Large intestine (tissue), 3 donors: Measurements from ENCODE around the gene L2HGDH. TPM values are rescaled to one million over a fixed set of nuclear protein-coding genes. Genes with fewer than 3 reads are reported as not detected.

Experiments used
- DNase-seq, 2 donors: peaks; one replicate each; pipeline versions ENCODE4 v3.0.0 to v3.0.0-alpha.2; 2013
- H3K27ac ChIP-seq: one replicate; pipeline ENCODE4 v1.5.1; 2013; ENCODE audit warnings: low read length
- H3K27me3 ChIP-seq: 2 replicates; pipeline ENCODE4 v1.6.1; 2013; ENCODE audit warnings: low read length; ENCODE audit not compliant: control insufficient read depth, insufficient read depth
- H3K36me3 ChIP-seq: 2 replicates; pipeline ENCODE4 v1.6.1; 2013; ENCODE audit warnings: low read length; ENCODE audit not compliant: control insufficient read depth, insufficient read depth
- H3K4me1 ChIP-seq: one replicate; pipeline ENCODE4 v1.6.1; 2013; ENCODE audit warnings: low read length; ENCODE audit not compliant: control insufficient read depth, insufficient read depth
- H3K4me3 ChIP-seq: one replicate; pipeline ENCODE4 v1.5.1; 2013; ENCODE audit warnings: low read length
- H3K9me3 ChIP-seq: one replicate; pipeline ENCODE4 v1.6.1; 2013; ENCODE audit warnings: mild to moderate bottlenecking, low read depth, low read length, moderate library complexity; ENCODE audit not compliant: control insufficient read depth
- WGBS: methylation state at CpG from one replicate; pipeline ENCODE4 v1.1.5; 2013; ENCODE audit warnings: low lambda C conversion rate; ENCODE audit not compliant: insufficient coverage; 5-methylcytosine and 5-hydroxymethylcytosine counted together
- polyA plus RNA-seq: library from polyadenylated mRNA; unstranded; fragments of 120-200 nt; gene quantifications from one replicate; pipeline ENCODE4 v1.2.1, GENCODE V29; 2013

Gene L2HGDH
- polyA plus RNA-seq, 1 donor: 8.6 TPM

GRCh38 chr14:50352584-50352983, 40.6 kb upstream of the L2HGDH start:
- 100% methylated on average over 1 of the region's 4 CpGs for WGBS
- DNase-seq: no peak
- no peaks in the 10 kb centered on the region for H3K36me3 ChIP-seq
- H3K4me3 ChIP-seq: no peak overlapping the region
- no peaks in the 10 kb centered on the region for H3K27me3 ChIP-seq
- no peaks in the 10 kb centered on the region for H3K9me3 ChIP-seq
- H3K4me1 ChIP-seq: no peaks in the 10 kb centered on the region
- H3K27ac ChIP-seq: no peak overlapping the region

DNA sequence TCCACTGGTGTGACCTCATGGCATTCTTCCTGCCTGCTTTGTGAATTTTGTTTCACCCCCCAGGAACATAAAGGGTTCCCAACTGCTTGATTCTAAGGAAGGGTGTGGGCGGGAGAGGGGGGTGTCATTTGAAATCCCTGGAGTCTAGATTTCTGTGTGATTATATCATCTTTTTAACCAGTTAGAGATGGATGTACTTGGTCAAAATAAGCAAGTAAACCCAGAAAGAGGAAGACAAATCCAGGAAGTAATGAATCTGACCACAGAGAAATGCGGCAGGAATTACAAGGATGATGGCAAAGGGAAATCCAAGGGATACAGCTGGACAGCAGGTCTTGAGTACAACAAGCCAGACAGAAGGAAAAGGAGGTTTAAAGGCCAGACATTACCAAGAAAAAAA, 38.9 kb upstream of the L2HGDH start:
- WGBS: 90% methylated on average over 1 of the region's 2 CpGs
- no peak overlapping the region for H3K27ac ChIP-seq
- no peaks in the 10 kb centered on the region for H3K4me1 ChIP-seq
- DNase-seq: no peak
- no peaks in the 10 kb centered on the region for H3K36me3 ChIP-seq
- H3K27me3 ChIP-seq: no peaks in the 10 kb centered on the region
- H3K9me3 ChIP-seq: no peaks in the 10 kb centered on the region
- no peak overlapping the region for H3K4me3 ChIP-seq

DNA sequence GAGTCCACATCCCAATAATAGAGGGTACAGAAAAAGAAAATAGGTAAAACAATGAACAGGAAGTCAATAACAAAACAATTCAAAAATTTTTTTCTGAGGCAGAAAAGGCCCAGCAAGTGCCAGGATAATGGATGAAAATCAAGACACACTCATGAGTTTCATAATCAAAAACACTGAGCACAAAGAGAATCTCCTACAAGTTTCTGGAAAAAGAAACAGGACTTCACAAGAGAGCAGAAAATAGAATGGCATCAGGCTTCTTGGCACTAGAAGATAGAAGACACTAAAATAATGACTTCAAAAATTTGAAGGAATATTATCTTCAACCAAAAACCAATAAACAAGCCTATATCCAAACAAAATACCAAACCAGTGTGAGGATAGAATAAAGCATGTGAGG, 36.9 kb upstream of the L2HGDH start:
- H3K9me3 ChIP-seq: no peaks in the 10 kb centered on the region
- no peak overlapping the region for H3K4me3 ChIP-seq
- no peak for DNase-seq
- no peaks in the 10 kb centered on the region for H3K36me3 ChIP-seq
- no peaks in the 10 kb centered on the region for H3K27me3 ChIP-seq
- no peaks in the 10 kb centered on the region for H3K4me1 ChIP-seq
- H3K27ac ChIP-seq: no peak overlapping the region

GRCh38 chr14:50347521-50347920, 35.5 kb upstream of the L2HGDH start:
- Histone ChIP-seq H3K9me3 (no peaks in the 10 kb centered on the region), H3K27me3 (no peaks in the 10 kb centered on the region), H3K36me3 (no peaks in the 10 kb centered on the region), H3K4me1 (no peaks in the 10 kb centered on the region), H3K4me3 (no peak overlapping the region), H3K27ac (no peak overlapping the region)
- DNase-seq: no peak
- no CpG with 5 or more reads among the region's 1 CpG for WGBS

DNA sequence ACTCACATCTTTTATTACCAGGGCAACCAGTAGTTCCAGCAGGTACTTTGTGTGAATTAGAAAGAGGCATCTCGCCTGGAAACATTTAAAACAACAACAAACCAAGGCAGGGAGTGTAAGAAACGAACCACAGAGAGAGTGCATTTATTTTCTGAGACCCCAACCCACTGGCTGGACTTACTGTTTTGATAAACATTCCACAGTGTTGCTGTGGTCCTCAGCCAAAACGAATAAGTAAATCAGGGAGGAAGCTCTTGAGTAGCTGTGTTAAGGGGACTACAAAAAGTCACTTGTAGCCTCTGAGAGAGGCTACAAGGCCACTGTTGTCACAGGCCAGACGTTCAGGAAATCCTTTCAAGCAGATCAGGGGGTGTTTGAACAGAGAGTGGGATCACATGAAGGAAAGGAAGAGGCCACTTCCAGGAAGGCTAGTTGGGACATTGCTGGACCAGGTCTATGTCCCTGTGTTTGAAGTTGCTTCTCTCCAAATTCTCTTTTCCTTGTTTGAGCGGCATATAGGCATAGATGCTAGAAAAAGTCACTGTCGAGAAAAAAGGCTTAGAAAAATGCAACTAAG, 33.9 kb upstream of the L2HGDH start:
- no peaks in the 10 kb centered on the region for H3K36me3 ChIP-seq

GRCh38 chr14:50344876-50345563, 33.0 kb upstream of the L2HGDH start:
- Histone ChIP-seq H3K27ac (no peak overlapping the region), H3K4me1 (peaks cover 4% of the 10 kb centered on the region)

More for the DNA sequence above, 33.9 kb upstream of the L2HGDH start:
- Histone ChIP-seq H3K9me3 (no peaks in the 10 kb centered on the region), H3K4me1 (no peaks in the 10 kb centered on the region), H3K27me3 (no peaks in the 10 kb centered on the region), H3K4me3 (no peak overlapping the region), H3K27ac (no peak overlapping the region)
- no peak for DNase-seq
- WGBS: no CpG with 5 or more reads among the region's 6 CpGs

GRCh38 chr14:50344116-50344775, 32.2 kb upstream of the L2HGDH start:
- Histone ChIP-seq H3K4me1 (peaks cover 11% of the 10 kb centered on the region), H3K27me3 (no peaks in the 10 kb centered on the region), H3K4me3 (no peak overlapping the region), H3K27ac (no peak overlapping the region), H3K36me3 (no peaks in the 10 kb centered on the region), H3K9me3 (no peaks in the 10 kb centered on the region)
- no CpG with 5 or more reads among the region's 7 CpGs for WGBS
- DNase-seq: no peak

More at GRCh38 chr14:50344876-50345563, 33.0 kb upstream of the L2HGDH start:
- DNase-seq: no peak
- Histone ChIP-seq H3K36me3 (no peaks in the 10 kb centered on the region), H3K9me3 (no peaks in the 10 kb centered on the region), H3K4me3 (no peak overlapping the region), H3K27me3 (no peaks in the 10 kb centered on the region)
- no CpG with 5 or more reads among the region's 4 CpGs for WGBS

GRCh38 chr14:50343434-50343833, 31.4 kb upstream of the L2HGDH start:
- Histone ChIP-seq H3K4me1 (peaks cover 18% of the 10 kb centered on the region), H3K36me3 (no peaks in the 10 kb centered on the region), H3K27ac (no peak overlapping the region), H3K27me3 (no peaks in the 10 kb centered on the region), H3K4me3 (no peak overlapping the region), H3K9me3 (no peaks in the 10 kb centered on the region)
- no peak for DNase-seq
- WGBS: 100% methylated on average over 1 of the region's 1 CpG

GRCh38 chr14:50342221-50343078, 30.4 kb upstream of the L2HGDH start:
- Histone ChIP-seq H3K9me3 (no peaks in the 10 kb centered on the region), H3K27me3 (no peaks in the 10 kb centered on the region), H3K4me3 (no peak overlapping the region), H3K36me3 (no peaks in the 10 kb centered on the region), H3K27ac (no peak overlapping the region), H3K4me1 (peaks cover 20% of the 10 kb centered on the region)
- DNase-seq: peak; percentile 43 to 53
- 20% methylated on average over 1 of the region's 8 CpGs for WGBS

DNA sequence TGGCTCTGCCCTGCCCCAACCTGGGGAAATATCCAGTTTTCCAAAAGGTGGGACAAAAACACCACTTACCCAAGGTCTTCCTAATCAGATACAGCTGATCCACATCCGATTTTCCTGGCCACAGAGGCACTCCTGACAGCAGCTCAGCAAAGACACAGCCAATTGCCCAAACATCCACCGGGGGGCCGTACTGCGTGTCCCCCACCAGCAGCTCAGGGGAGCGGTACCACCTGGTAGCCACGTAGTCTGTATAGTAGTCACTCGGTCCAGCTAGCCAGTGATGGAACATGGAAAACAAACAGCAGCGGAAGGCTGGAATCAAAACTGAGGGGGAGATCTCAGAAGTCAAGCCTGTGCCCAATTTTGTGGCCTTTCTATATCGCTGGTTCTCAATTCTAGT, 28.9 kb upstream of the L2HGDH start:
- no peaks in the 10 kb centered on the region for H3K27me3 ChIP-seq
- H3K4me3 ChIP-seq: no peak overlapping the region
- no peak for DNase-seq
- no peak overlapping the region for H3K27ac ChIP-seq
- 100% methylated on average over 2 of the region's 9 CpGs for WGBS
- peaks cover 25% of the 10 kb centered on the region for H3K4me1 ChIP-seq
- no peaks in the 10 kb centered on the region for H3K9me3 ChIP-seq
- no peaks in the 10 kb centered on the region for H3K36me3 ChIP-seq
